Measurements from ENCODE around the gene ITFG1. TPM values are rescaled to one million over a fixed set of nuclear protein-coding genes. Genes with fewer than 3 reads are reported as not detected.
"Not testable (repeated sequence)": the region's sequence is repeated elsewhere in the genome, so short reads cannot be mapped to it uniquely, and the experiment has no call there.

Gene ITFG1
- total RNA-seq, 2 experiments from 2014 or later = 21.9 to 24.4 TPM

- ChIA-PET POLR2A (no interaction called here), CTCF (no interaction called here)
- H3K4me1 Mint-ChIP-seq (ENCODE audit: low read depth) = peaks cover 8% of the 10 kb centered on the region
- DNase-seq = no peak
- no peaks in the 10 kb centered on the region for H3K9me3 Mint-ChIP-seq (ENCODE audit: insufficient read depth)
- peaks cover 41% of the 10 kb centered on the region for H3K36me3 Mint-ChIP-seq (ENCODE audit: low read depth)
- no peaks in the 10 kb centered on the region for H3K27me3 Mint-ChIP-seq (ENCODE audit: low read depth)
- no peak overlapping the region for H3K27ac Mint-ChIP-seq
- H3K4me3 Mint-ChIP-seq = no peak overlapping the region
- ATAC-seq = no peak
Observed at GRCh38 chr16:47448830-47449575, 11.9 kb downstream of the ITFG1 start.

- DNase-seq (no peak), ATAC-seq (no peak)
- no peak overlapping the region for H3K4me3 Mint-ChIP-seq
- H3K9me3 Mint-ChIP-seq (ENCODE audit: insufficient read depth) = no peaks in the 10 kb centered on the region
- H3K27me3 Mint-ChIP-seq (ENCODE audit: low read depth) = no peaks in the 10 kb centered on the region
- H3K36me3 Mint-ChIP-seq (ENCODE audit: low read depth) = peaks cover 42% of the 10 kb centered on the region
- no peak overlapping the region for H3K27ac Mint-ChIP-seq
- POLR2A ChIA-PET = no interaction called here
- CTCF ChIA-PET = interaction anchor here (1.4 kb wide), 1 partner anchor 9 kb away, joined by 3 read pairs; no protein-coding TSS in a partner anchor
- peaks cover 8% of the 10 kb centered on the region for H3K4me1 Mint-ChIP-seq (ENCODE audit: low read depth)
Observed at GRCh38 chr16:47446431-47446830, 14.4 kb downstream of the ITFG1 start.

DNA sequence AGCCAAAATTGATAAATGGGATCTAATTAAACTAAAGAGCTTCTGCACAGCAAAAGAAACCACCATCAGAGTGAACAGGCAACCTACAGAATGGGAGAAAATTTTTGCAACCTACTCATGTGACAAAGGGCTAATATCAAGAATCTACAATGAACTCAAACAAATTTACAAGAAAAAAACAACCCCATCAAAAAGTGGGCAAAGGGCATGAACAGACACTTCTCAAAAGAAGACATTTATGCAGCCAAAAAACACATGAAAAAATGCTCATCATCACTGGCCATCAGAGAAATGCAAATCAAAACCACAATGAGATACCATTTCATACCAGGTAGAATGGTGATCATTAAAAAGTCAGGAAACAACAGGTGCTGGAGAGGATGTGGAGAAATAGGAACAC, 18.0 kb downstream of the ITFG1 start:
- peaks cover 50% of the 10 kb centered on the region for H3K36me3 Mint-ChIP-seq (ENCODE audit: low read depth)
- H3K4me3 Mint-ChIP-seq; ATAC-seq; DNase-seq; CTCF ChIA-PET; H3K9me3 Mint-ChIP-seq (ENCODE audit: insufficient read depth); H3K27ac Mint-ChIP-seq; POLR2A ChIA-PET; H3K4me1 Mint-ChIP-seq (ENCODE audit: low read depth); H3K27me3 Mint-ChIP-seq (ENCODE audit: low read depth): not testable (repeated sequence)

- peaks cover 48% of the 10 kb centered on the region for H3K36me3 Mint-ChIP-seq (ENCODE audit: low read depth)
- ATAC-seq = not testable (repeated sequence)
Observed at GRCh38 chr16:47440066-47440465, 20.8 kb downstream of the ITFG1 start.

GRCh38 chr16:47434274-47434673, 26.6 kb downstream of the ITFG1 start:
- H3K9me3 Mint-ChIP-seq (ENCODE audit: insufficient read depth); DNase-seq; ATAC-seq; CTCF ChIA-PET; H3K4me3 Mint-ChIP-seq; H3K4me1 Mint-ChIP-seq (ENCODE audit: low read depth); POLR2A ChIA-PET; H3K27me3 Mint-ChIP-seq (ENCODE audit: low read depth); H3K27ac Mint-ChIP-seq: not testable (repeated sequence)
- H3K36me3 Mint-ChIP-seq (ENCODE audit: low read depth) = peaks cover 17% of the 10 kb centered on the region

More at GRCh38 chr16:47440066-47440465, 20.8 kb downstream of the ITFG1 start:
- H3K9me3 Mint-ChIP-seq (ENCODE audit: insufficient read depth); H3K4me1 Mint-ChIP-seq (ENCODE audit: low read depth); H3K4me3 Mint-ChIP-seq; CTCF ChIA-PET; H3K27me3 Mint-ChIP-seq (ENCODE audit: low read depth); POLR2A ChIA-PET; H3K27ac Mint-ChIP-seq; DNase-seq: not testable (repeated sequence)

DNA sequence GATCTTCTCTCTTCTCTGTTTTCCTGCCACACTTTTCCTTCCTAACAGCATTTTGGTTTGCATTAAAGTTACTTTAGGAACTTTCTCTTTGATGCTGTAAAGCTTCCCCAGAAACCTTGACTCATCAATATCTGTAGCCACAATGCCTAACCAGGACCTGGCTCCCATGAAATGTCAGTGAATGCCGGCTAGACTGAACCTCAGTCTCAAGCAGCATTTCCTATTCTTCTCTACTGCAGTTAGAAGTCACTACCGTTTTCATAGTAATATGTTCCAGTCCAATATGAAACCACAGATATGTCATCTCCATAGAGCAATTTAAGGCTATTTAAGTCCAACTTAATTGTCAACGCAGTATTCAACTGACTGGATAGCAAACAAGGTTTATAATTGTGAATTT, 28.9 kb downstream of the ITFG1 start:
- no peaks in the 10 kb centered on the region for H3K27me3 Mint-ChIP-seq (ENCODE audit: low read depth)
- POLR2A ChIA-PET = no interaction called here
- no peak for ATAC-seq

DNA sequence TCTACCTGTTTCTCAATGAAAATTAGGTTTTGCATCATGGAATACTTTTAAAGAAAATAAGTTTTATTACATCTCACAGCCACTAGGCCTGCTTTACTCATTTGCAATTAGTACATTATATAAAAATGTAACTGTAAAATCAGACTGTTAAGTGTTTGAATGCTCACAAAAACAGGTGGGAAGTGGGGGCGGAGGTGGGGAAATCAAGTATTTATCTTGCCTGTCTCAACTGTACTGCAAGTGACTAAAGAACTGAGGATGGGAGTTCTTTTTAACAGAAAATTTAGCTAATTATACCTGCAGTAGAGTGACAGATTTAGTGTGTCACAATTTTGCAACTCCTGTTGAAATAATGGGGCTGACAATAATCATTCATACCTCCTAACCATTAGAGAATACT, 34.1 kb downstream of the ITFG1 start:
- Mint-ChIP-seq H3K36me3 (ENCODE audit: low read depth) (peaks cover 40% of the 10 kb centered on the region), H3K4me3 (no peak overlapping the region), H3K27me3 (ENCODE audit: low read depth) (no peaks in the 10 kb centered on the region), H3K27ac (no peak overlapping the region), H3K4me1 (ENCODE audit: low read depth) (no peaks in the 10 kb centered on the region), H3K9me3 (ENCODE audit: insufficient read depth) (no peaks in the 10 kb centered on the region)
- CTCF ChIA-PET = no interaction called here
- POLR2A ChIA-PET = no interaction called here
- DNase-seq (no peak), ATAC-seq (no peak)

More for the DNA sequence above, 28.9 kb downstream of the ITFG1 start:
- no peak overlapping the region for H3K27ac Mint-ChIP-seq
- peaks cover 14% of the 10 kb centered on the region for H3K36me3 Mint-ChIP-seq (ENCODE audit: low read depth)
- no peak overlapping the region for H3K4me3 Mint-ChIP-seq
- DNase-seq = no peak
- no peaks in the 10 kb centered on the region for H3K9me3 Mint-ChIP-seq (ENCODE audit: insufficient read depth)
- H3K4me1 Mint-ChIP-seq (ENCODE audit: low read depth) = no peaks in the 10 kb centered on the region
- CTCF ChIA-PET = no interaction called here

DNA sequence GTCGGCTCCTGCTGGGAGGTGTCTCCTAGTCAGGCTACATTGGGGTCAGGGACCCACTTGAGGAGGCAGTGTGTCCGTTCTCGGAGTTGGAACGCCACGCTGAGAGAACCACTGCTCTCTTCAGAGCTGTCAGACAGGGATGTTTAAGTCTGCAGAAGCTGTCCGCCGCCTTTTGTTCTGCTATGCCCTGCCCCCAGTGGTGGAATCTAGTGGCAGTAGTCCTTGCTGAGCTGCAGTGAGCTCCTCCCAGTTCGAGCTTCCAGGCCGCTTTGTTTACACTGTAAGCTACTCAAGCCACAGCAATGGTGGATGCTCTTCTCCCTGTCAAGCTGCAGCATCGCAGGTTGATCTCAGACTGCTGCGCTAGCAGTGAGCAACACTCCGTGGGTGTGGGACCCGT, 36.0 kb downstream of the ITFG1 start:
- Mint-ChIP-seq H3K27me3 (ENCODE audit: low read depth) (no peaks in the 10 kb centered on the region), H3K4me1 (ENCODE audit: low read depth) (no peaks in the 10 kb centered on the region), H3K4me3 (no peak overlapping the region), H3K36me3 (ENCODE audit: low read depth) (peaks cover 43% of the 10 kb centered on the region), H3K9me3 (ENCODE audit: insufficient read depth) (no peaks in the 10 kb centered on the region), H3K27ac (no peak overlapping the region)
- DNase-seq (no peak), ATAC-seq (no peak)
- POLR2A ChIA-PET = no interaction called here
- CTCF ChIA-PET = no interaction called here

DNA sequence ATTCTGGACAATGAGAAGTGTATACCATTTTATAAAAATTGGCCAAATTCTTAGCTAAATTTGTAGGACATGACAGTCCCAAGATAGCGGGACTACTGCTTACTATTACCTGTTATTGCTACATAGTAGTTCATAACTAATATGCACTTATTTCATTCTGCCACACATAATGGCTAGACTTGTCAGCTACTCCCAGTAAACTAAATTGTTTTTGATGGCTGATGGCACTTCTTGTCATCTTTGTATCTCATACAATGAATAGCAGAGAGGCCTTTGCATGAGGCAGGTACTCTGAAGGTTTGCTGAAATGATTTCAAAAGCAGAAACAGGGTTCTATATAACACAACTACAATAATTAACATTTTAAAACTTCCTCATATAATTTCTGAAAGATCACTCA, 44.0 kb downstream of the ITFG1 start:
- peaks cover 3% of the 10 kb centered on the region for H3K4me1 Mint-ChIP-seq (ENCODE audit: low read depth)
- peaks cover 3% of the 10 kb centered on the region for H3K9me3 Mint-ChIP-seq (ENCODE audit: insufficient read depth)
- ChIA-PET POLR2A (no interaction called here), CTCF (no interaction called here)
- DNase-seq (no peak), ATAC-seq (no peak)
- no peaks in the 10 kb centered on the region for H3K27me3 Mint-ChIP-seq (ENCODE audit: low read depth)
- peaks cover 20% of the 10 kb centered on the region for H3K36me3 Mint-ChIP-seq (ENCODE audit: low read depth)
- no peak overlapping the region for H3K27ac Mint-ChIP-seq
- no peak overlapping the region for H3K4me3 Mint-ChIP-seq

GRCh38 chr16:47413041-47413440, 47.8 kb downstream of the ITFG1 start:
- H3K9me3 Mint-ChIP-seq (ENCODE audit: insufficient read depth) = peaks cover 5% of the 10 kb centered on the region
- no peak for DNase-seq
- peaks cover 16% of the 10 kb centered on the region for H3K4me1 Mint-ChIP-seq (ENCODE audit: low read depth)
- H3K27ac Mint-ChIP-seq = no peak overlapping the region
- H3K4me3 Mint-ChIP-seq = no peak overlapping the region
- ChIA-PET POLR2A (no interaction called here), CTCF (no interaction called here)
- no peak for ATAC-seq
- peaks cover 19% of the 10 kb centered on the region for H3K36me3 Mint-ChIP-seq (ENCODE audit: low read depth)
- no peaks in the 10 kb centered on the region for H3K27me3 Mint-ChIP-seq (ENCODE audit: low read depth)

- DNase-seq (no peak), ATAC-seq (no peak)
- H3K4me1 Mint-ChIP-seq (ENCODE audit: low read depth) = peaks cover 16% of the 10 kb centered on the region
- peaks cover 12% of the 10 kb centered on the region for H3K36me3 Mint-ChIP-seq (ENCODE audit: low read depth)
- POLR2A ChIA-PET = no interaction called here
- peaks cover 5% of the 10 kb centered on the region for H3K9me3 Mint-ChIP-seq (ENCODE audit: insufficient read depth)
- H3K27ac Mint-ChIP-seq = no peak overlapping the region
- H3K27me3 Mint-ChIP-seq (ENCODE audit: low read depth) = no peaks in the 10 kb centered on the region
- CTCF ChIA-PET = no interaction called here
- H3K4me3 Mint-ChIP-seq = no peak overlapping the region
Observed at GRCh38 chr16:47408491-47408890, 52.4 kb downstream of the ITFG1 start.

DNA sequence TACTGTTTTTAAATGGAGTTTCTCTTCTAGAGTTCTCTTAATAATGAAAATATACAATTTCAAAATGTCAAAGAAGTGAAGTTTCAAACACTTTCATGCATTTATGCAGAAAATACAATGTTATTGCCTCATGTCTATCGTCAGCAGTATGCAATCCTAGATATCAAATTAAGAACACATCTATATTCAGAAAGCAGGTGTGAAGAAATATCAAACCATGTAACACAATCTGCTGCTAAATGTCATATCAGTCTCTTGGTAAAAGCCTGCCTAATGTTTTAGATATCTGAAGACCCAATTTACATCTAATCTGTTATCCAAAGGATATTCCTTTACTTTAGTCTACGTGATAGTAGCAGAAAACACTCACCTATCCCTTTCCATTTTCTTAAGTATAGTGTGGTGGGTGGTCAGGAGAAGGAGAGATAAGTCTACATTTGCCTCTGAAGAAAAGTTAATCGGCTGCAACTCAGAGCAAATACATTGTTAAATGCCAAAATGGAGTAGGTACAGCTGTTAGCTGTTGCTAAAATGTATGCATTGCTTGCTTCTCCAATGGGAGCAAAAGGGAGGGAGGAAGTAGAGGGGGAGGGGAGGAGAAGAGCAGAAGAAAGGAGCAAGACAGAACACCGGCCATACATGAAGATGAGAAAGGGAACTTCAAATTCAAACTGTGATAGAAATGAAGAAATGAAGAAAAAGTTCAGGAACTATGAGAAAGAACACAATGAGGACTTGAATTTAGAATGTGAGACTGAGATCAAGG, 64.9 kb downstream of the ITFG1 start:
- H3K27ac Mint-ChIP-seq = no peak overlapping the region
- no peak for ATAC-seq
- POLR2A ChIA-PET = no interaction called here

More for the DNA sequence above, 64.9 kb downstream of the ITFG1 start:
- no peaks in the 10 kb centered on the region for H3K9me3 Mint-ChIP-seq (ENCODE audit: insufficient read depth)
- no peaks in the 10 kb centered on the region for H3K27me3 Mint-ChIP-seq (ENCODE audit: low read depth)
- no peak overlapping the region for H3K4me3 Mint-ChIP-seq
- peaks cover 3% of the 10 kb centered on the region for H3K36me3 Mint-ChIP-seq (ENCODE audit: low read depth)
- H3K4me1 Mint-ChIP-seq (ENCODE audit: low read depth) = peaks cover 10% of the 10 kb centered on the region
- CTCF ChIA-PET = no interaction called here
- no peak for DNase-seq

Data from activated CD8-positive, alpha-beta T cell treated with anti-CD3 and anti-CD28 coated beads, Interleukin-2, amount 10 ng/mL, durations not matched to agents 7 days and 5 days (primary cell).